Measurements from ENCODE around the gene TMEM51.
"Not testable (repeated sequence)": the region's sequence is repeated elsewhere in the genome, so short reads cannot be mapped to it uniquely, and the experiment has no call there.

TMEM51 gene

DNA sequence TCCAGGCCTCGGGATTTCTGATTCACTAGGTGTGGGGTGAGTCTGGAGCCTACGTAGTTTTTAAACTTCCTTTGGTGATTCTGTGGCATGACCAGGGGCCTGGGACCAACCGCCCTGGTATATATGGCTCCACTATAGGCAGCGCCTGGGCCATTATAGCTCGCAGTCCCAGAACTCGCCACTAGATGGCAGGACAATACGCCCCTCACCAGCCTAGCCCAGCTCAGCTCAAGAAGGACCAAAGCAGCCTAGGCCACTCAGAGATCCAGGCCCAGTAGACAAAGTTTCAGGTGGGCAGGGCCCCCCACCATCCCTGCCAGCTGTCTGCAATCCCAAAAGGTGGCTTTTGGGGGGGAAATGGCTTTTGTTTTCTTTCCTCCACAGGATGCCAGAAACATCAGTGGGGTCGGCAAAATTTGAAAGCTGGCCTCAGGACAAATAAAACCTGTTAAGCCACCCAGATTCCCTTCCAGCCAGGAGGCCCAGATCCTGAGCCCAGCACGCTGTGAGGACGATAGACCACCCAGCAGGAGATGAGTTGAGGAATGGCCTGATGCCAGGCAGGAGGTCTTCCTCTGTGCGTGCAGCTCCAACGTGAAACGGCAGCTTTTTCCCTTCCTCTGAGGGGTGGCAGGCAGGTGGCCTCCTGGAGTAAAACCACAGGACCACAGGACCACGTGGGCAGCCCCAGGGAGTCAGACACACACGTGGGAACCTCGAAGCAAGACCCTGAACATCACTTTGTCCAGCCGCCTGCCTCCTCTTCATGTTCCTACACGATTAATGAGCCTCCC is 24.8 kb upstream of the TMEM51 start:
- peak; percentile 61 for DNase-seq

DNA sequence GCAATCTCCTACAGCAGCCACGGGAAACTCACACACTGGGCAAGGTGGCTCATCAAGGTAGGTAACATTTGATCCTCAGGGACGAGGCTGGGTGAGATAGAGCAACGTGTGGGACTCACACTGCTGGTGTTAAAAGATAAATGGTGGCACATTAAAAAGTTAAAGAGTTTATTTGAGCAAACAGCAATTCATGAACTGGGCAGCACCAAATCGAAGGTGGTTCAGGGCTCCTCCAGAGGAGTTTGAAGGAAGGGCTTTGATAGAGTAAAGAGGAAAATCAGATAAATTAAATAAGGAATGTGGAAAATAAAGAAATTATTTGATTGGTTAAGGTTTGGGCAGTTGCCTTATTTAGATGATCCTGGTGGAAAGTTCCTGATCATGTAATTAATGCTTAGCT is 23.6 kb upstream of the TMEM51 start:
- DNase-seq = no peak

DNA sequence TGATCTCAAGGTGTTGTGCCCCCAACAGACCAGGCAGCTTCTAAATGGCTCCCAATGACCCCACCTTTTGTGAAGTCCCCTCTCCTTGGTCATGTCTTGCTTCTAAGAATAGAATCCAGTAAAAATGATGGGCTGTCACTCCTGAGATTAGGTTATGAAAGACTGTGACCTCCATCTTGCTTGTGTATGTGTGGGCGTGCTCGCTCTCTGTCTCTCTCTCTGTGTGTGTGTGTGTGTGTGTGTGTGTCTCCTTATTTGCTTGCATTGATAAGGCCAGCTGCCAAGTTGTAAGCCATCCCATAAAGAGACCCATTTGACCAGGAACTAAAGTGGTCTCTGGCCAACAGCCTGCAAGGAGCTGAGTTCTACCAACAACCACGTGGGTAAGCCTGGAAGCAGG is 22.9 kb upstream of the TMEM51 start:
- no peak for DNase-seq

DNA sequence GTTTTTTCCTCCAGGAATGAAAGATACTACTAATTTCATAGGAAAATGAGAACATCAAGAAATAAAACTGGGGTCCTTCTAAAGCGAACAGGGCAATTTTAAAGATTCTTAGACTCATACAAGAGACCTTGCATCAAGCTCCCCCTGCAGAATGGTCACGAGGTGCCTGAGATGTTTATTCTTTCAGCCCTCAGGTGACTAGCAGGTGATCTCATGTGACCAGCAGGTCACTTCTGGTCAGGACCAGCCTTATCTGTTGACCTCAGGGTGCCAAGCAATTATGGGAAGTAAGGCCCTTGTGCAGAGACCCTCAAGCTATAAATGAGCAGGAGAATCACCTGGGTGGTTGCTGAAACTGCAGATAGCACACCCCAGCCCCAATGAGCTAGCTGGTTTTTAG is 20.6 kb upstream of the TMEM51 start:
- DNase-seq = no peak

DNA sequence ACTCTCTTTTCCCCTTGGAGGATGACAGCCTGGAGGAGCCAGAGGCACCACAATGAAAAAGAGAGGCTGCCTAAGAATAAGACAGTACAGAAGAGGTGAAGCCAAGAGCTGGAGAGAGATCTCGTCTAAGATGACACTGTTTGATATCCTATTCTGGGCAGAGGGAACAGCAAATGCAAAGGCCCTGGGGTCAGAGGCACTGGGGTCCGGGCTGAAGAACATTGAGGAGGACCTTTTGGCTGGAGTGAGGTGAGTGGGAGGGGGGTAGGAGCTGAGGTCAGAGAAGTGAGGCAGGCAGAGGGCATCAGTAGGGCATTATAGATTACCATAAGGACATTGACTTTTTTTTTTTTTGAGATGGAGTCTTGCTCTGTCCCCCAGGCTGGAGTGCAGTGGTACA is 19.3 kb upstream of the TMEM51 start:
- no peak for DNase-seq

DNA sequence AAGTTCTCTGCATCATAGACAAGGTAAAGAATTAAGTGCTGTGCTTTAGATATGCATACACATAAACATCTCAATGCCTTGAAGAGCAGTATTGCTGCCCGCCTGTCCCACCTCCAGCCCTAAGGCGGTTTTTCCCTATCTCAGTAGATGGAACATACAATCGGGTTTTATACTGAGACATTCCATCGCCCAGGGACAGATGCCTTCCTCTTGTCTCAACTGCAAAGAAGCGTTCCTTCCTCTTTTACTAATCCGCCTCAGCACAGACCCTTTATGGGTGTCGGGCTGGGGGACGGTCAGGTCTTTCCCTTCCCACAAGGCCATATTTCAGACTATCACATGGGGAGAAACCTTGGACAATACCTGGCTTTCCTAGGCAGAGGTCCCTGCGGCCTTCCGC is 17.9 kb upstream of the TMEM51 start:
- not testable (repeated sequence) for DNase-seq

DNA sequence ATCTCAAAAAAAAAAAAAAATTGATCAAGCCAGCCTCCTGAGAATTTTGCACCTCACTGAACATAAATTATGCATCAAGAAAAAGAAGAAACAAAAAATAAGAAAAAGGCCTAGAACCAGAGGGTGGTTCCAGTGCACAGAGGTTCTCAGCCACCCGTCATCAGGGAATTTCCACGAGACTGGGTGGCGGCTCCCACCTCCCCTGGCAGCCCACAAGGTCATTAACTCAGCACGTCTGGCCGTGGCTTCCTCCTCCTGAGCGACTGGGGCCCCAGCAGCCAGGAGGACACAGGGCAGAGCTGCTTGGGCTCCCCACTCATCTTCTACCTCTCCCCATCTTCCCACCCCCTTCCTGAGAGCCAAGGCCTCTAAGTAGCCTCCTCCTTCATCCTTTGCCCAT is 15.7 kb upstream of the TMEM51 start:
- DNase-seq = no peak

DNA sequence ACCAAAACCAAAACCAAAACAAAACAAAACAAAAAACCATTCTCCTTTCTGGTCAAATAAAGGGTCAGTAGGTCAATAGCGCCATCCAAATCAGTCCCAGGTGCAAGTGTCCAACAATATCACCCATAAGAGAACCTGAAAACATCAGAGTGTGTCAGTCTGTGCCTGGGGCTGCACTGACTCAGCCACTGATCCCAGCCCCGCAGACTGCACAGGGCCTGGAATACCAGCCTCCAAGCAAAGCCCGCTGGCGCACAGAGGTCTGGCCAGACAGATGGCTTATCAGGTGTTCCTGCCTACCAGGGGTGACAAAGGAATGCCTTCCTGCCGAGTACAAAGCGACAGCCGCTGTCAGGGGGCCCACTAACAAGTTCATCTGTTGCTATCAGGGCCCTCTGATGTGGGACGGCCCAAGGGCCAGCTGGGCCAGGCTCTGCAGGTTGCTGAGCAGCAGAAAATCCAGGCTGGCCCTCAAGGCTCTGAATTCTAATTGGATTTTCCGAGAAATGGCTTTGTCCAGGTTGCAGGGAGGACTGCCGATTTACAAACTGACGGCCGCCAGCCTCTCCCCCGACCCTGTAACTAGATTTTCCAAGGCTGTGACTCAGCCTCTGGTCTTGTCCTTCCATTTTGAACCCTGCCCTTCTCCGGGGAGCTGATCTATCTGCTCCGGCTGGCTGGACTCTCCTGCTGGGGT is 13.7 kb upstream of the TMEM51 start:
- DNase-seq = no peak

DNA sequence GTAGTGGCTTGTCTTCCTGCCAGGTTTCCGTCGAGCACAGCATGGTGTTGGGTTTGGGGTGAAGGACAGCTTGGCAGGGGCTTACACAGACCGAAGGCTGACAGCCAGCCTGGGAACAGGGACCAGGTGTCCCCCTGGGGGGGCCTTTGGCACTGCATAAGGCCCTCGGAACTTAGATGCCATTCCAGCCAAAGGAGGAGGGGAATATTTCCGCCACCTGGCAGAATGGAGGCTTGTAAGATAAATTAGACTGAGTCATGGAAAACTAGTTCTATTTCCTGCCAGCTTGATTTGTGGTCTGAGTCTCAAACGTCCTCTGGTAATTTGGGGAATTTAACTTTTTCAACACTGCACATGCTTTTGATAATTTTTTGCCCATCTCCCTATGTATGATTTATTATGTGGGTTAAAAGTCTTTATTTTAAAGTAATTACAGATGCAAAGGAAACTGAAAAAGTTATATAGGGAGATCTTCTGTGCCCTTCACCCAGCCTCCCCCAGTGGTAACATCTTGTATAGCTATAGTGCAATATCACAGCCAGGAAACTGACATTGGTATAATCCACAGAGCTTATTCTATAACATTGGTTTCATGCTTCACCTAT is 11.5 kb upstream of the TMEM51 start:
- no peak for DNase-seq

DNA sequence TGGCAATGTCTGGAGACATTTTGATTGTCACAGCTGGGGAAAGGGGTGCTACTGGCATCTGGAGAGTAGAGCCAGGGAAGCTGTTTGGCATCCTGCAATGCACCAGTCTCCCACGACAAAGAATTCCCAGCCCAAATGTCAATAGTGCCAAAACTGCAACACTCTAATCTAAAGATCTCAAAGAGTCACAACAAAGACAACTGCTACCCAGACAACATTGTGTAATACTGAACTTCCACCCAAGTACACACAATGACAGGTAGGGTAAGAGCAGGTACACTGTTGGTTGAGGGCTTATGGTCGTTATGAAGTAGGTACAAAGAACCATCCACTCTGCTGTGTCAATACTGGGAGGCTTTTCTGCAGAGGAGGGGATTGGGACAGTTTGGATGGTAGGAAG is 8.2 kb upstream of the TMEM51 start:
- no peak for DNase-seq

DNA sequence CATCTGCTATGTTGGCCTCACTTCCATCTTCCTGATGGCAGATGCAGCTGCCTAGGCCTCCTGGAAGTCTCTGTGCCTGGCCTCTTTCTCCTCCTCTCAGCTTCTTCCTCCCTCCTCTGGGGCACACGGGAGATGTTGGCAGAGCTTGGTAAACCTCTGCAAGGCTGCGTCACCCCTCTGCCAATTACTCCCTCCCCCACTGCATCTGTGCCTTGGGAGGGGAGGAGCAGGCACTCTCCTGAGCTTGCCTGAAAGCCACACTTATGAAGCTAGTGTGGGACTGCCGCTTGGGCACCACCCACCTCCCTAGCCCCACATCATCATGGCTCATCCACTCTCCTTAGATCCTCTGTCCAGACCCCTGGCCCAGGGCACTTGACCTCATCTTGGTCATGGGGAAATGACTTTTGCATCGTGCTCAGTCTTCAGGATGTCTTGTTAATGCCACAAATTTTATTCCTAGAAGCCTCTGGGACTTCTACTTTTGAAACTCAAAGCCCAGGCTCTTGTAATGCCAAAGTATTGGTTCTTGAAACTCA is 7.3 kb upstream of the TMEM51 start:
- DNase-seq = no peak

DNA sequence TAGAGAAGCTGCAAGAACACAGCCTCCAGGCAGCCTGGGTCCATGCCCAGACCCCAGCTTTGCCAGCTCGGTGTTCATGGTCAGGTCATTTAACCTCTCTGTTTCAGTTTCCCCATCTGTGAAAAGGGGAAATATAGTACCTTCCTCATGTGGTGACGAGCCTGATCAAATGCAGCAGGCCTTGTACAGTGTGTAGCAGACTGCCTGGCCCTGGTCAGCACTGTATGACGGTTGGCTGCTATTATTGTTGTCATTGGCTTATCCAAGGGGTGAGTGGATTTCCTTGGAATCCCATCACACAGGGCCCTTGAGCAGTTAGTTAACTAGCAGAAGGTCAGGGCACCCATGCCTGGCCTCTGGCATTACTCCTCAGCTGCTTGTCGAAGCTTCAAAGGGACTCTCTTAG is 6.6 kb upstream of the TMEM51 start:
- DNase-seq = no peak

DNA sequence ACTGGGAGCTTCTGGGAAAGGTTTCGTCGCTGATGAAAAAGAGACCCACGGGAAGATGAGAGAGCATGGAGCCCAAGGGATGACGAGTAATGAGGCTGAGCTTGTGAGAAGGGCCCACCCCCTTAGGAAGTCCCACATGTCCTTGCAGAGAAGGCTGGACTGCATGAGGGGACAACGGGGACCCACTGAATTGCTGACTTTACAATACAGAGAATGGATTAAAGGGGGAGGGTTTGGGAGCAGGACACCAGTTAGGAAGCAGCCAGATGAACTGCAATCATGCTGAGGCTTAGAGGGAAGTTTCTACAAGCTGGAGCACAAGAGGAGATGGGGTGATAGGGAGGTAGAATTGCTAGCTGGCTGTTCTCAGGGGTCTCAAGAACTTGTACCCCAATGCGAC is 5.5 kb upstream of the TMEM51 start:
- DNase-seq = no peak

DNA sequence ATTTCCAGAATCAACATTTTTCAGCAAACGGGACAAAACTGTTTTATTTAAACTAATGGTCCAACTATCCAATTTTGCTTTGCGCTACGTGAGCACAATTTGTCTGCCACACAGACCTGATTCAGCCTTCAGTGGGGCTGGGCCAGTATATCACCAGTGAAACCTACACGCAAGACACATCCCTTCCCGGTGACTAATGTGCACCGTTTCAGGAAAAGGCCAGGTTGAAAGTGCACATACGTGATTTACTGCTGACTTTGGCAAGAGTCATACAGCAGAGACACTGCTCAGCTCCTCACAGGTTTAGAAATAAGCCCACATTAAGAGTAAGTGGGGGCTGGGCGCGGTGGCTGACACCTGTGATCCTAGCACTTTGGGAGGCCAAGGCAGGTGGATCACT is 5.1 kb upstream of the TMEM51 start:
- no peak for DNase-seq

DNA sequence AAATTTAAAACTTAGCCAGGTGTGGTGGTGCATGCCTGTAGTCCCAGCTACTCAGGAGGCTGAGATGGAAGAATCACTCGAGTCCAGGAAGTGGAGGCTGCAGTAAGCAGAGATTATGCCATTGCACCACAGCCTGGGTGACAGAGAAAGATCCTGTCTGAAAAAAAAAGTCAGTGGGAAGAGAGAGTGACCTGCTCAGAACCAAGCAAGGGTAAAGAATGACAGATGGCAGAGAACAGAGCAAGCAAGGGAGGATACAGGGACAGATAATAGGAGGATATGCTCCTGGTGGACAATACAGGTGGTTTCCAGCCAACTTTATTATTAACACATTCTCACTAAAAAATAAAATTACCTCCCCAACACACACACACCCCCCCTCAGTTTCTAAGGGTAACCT is 4.6 kb upstream of the TMEM51 start:
- DNase-seq = no peak

DNA sequence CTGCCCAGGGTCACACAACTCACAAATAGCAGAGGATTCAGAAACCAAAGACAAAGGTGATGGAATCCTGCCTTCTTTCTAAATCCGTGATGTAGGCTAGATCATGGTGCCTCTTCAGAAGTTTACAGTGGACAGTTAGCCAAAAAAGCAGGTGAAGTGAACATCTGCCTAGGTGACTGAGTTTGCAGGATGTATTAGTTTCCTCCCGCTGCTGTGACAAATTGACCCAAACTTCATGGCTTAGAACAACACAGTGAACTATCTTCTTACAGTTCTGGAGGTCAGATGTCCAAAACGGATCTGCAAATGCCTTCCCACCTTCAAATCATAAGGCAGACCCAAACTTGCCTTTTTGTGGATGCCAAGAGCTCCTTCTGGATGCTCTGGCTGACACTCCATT is 3.2 kb upstream of the TMEM51 start:
- DNase-seq = no peak

DNA sequence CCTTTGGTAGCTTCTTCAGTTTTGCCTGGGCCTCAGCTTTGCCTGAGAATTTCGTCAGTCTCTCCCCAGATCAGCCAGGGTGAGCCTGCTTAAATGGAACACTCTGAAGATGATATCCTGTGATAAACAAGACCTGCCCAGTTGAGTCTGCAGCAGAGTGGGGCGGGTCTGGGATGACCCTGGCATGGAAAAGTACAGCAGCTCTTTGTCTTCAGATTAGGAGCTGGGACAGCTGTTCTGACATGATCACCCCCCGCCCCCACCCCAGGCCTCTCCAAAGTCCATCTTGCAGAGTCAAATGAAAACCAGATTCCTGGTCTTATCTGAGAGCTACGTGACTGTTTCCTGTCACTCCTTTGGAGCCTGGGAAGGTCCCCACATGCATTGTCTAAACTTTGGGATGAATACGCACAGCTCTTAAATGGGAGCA is 2.2 kb upstream of the TMEM51 start:
- DNase-seq = no peak

DNA sequence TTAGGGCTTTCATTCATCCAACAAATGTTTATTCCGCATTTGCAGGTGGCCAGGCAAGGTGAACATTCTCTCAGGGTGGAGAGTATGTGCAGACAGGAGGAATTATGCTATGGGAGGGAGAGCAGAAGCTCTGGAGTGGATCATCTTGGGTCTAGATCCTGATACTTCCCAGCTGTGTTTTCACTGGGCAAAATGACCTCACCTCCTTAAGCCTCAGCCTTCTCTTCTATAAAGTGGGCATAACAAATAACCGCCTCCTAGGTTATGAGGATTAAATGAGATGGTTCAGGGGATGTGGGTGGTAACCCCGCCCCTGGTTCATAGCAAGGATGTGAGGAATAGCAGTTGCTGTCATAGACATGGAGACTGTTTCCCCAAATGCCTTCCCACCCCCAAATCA is 1.7 kb upstream of the TMEM51 start:
- no peak for DNase-seq

DNA sequence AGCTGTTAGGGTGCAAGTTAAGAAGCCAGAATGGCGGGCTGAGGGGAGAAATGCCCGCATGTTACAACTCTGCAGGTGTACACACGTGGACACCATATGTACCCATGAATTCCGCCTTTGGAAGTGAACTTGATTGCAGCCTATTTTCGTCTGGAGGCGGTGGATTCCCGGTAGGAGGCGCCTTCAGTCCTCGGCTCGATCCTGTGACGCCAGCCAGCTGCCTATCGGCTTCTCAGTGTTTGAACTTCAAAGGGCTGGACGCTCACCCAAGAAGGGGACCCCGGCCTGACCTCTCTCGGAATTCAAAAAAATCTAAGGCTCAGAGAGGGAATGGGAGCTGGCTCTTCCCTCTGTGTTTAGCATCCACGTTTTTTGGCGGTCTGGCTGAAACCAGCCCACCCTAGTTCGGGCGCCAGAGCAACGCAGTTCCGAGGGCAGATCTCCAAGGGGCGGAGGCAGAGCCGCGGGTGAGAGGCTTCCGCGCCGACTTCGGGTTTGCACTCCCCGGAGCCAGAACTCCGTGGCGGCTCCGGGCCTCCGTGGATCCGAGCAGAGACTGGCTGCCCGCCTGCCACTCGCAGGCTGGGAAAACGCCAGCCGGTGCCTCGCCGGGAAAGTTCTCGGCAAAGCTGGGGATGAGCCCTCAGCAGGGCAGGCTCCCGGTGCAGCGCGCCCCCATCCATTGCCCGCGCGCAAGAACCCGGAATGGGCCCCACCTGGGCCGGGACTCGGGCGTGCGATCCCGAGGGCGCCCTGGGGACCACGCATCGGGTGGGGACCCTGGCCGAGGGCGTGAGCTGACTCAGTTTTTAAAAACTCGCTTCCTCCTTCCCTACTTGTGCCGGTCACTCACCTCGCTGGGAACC is 996 bp upstream of the TMEM51 start:
- DNase-seq = no peak

DNA sequence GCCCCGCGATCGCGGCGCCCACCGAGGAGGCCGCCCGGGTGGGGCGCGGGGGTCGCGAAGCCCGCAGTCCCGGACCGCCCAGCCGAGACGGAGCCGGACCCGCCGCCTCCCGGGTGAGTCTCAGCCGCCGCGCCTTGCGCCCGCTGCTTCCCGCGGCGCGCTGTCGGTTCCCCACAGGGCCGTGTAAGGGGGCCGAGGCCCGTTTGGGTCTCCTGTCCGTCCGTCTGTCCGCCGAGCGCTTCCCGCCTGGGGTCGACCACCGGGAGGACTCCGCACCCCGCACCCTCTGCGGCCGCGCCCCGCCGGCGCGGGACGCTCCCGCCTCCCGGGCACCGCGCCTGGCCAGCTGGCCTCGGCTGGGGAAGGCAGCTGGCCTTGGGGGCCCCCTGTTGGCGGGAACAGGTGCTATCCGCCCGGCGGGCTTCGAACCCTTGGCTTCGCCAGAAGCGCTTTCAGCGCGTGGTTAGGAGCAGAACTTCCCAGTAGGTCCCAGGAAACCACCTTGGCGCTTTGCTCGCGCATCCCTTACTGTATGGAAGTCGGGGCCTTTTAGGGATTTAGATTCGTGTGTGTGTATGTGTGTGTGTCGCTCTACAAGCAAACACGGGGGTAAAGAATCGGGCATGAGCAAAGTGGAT is 414 bp downstream of the TMEM51 start:
- DNase-seq = no peak

DNA sequence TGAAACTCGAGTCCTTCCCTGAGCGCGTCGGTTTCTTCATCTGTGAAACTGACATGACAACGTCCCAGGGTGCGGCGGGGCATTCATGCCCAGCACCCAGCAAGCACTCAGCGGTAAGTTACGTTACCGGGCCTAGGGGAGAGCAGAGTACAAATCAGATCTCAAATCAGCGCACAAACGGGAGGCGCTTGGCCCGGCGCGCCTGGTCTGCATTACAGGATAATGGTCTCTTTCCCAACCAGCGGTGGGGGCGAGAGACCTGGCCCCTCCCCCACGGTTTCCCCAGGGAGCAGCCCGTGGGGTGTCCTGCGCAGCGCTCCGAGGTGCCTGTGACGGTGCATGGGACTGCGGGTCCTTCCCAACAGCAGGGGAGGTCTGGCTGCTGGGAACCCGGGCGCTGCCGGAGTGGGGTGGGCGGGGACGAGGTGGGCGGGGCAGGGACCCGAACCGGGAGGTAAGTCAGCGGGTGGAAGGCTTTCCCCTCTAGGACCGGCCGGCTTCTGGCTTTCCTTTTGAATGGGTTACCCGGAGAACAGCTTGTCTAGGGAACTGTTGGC is 1.0 kb downstream of the TMEM51 start:
- no peak for DNase-seq

DNA sequence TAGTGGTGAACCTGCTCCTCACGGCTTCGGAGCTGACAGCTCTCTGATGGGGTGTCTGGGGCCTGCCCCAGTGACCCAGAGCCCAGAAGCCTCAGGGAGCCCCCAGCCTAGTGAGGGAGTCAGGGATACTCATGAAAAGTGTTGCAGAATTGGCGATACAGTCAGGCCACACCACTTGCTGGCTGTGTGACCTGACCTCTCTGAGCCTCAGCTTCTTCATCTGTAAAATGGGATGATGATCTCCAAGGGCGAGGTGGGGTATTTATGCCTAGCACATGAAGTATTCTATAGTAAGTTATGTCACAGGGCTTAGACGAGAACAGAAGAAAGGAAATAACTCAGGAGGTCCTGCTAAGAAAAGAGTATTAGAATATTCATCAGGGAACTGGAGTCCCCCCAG is 1.6 kb downstream of the TMEM51 start:
- no peak for DNase-seq

Measured in activated gamma-delta T cell treated with Interleukin-2 at 50 U/mL for 16 hours (primary cell).